Fibroblast of lung (primary cell): ENCODE results near the gene IGF1R. TPM values are rescaled to one million over a fixed set of nuclear protein-coding genes. Genes with fewer than 3 reads are reported as not detected.
A peak's percentile ranks its signal among the peaks of the same experiment; 100 is the strongest.

Experiments
- DNase-seq, 2 donors: peaks; one replicate each; pipeline versions ENCODE4 v3.0.0 to v3.0.0-alpha.2; 2010; ENCODE audit warnings: low read depth in 2 of 2
- H2AFZ ChIP-seq: 2 replicates; pipeline ENCODE4 v1.5.1; 2012; ENCODE audit warnings: low read length, control low read depth, inconsistent platforms
- H3K27ac ChIP-seq: 2 replicates; pipeline ENCODE4 v1.5.1; 2011; ENCODE audit warnings: low read length, control low read depth; ENCODE audit not compliant: insufficient read depth
- H3K27me3 ChIP-seq: 2 replicates; pipeline ENCODE4 v1.5.1; 2011; ENCODE audit warnings: mild to moderate bottlenecking, low read length; ENCODE audit not compliant: control insufficient read depth, insufficient read depth
- H3K36me3 ChIP-seq: 2 replicates; pipeline ENCODE4 v1.5.1; 2011; ENCODE audit warnings: low read length; ENCODE audit not compliant: control insufficient read depth, insufficient read depth
- H3K4me1 ChIP-seq: 2 replicates; pipeline ENCODE4 v1.5.1; 2011; ENCODE audit warnings: low read length; ENCODE audit not compliant: control insufficient read depth, insufficient read depth; ENCODE audit errors: extremely low read depth
- H3K4me2 ChIP-seq: 2 replicates; pipeline ENCODE4 v1.5.1; 2011; ENCODE audit warnings: low read length, control low read depth; ENCODE audit not compliant: insufficient read depth; ENCODE audit errors: extremely low read depth
- H3K4me3 ChIP-seq, 4 experiments: fragments of 200-600 bp in 1 of 4; sonication (generic) in 1 of 4; replicated peaks in 1 of 4; 2 replicates each; pipeline ENCODE4 v1.5.1; 2011 to 2016; ENCODE audit warnings: low read length in 4 of 4, low read depth in 3 of 4, mild to moderate bottlenecking in 3 of 4, control low read depth in 2 of 4, inconsistent platforms in 1 of 4, mixed read lengths in 1 of 4; ENCODE audit not compliant: insufficient read depth in 1 of 4; ENCODE audit errors: control extremely low read depth in 1 of 4
- H3K79me2 ChIP-seq: 2 replicates; pipeline ENCODE4 v1.5.1; 2012; ENCODE audit warnings: mild to moderate bottlenecking, low read length, inconsistent platforms; ENCODE audit not compliant: control insufficient read depth, insufficient read depth
- H3K9ac ChIP-seq: 2 replicates; pipeline ENCODE4 v1.5.1; 2011; ENCODE audit warnings: mild to moderate bottlenecking, low read length, control low read depth; ENCODE audit not compliant: insufficient read depth
- H3K9me3 ChIP-seq: 2 replicates; pipeline ENCODE4 v1.5.1; 2012; ENCODE audit warnings: low read depth, low read length; ENCODE audit not compliant: control insufficient read depth, insufficient read depth
- H4K20me1 ChIP-seq: 2 replicates; pipeline ENCODE4 v1.5.1; 2011; ENCODE audit warnings: low read length; ENCODE audit not compliant: control insufficient read depth, insufficient read depth; ENCODE audit errors: extremely low read depth
- CTCF ChIP-seq, 2 donors: IDR thresholded peaks in 1 of 2; conservative IDR thresholded peaks in 1 of 2; 1 replicate in 1 of 2; 2 replicates in 1 of 2; pipeline ENCODE4 v1.5.1; 2011 to 2012; ENCODE audit warnings: low read length in 2 of 2, control low read depth in 1 of 2, inconsistent platforms in 1 of 2, low read depth in 1 of 2, mild to moderate bottlenecking in 1 of 2
- EZH2 ChIP-seq: IDR thresholded peaks from 2 replicates; pipeline ENCODE4 v1.5.1; 2012; ENCODE audit warnings: low read length, control low read depth, mild to moderate bottlenecking; ENCODE audit errors: missing control alignments
- polyA plus RNA-seq, 2 donors: library from polyadenylated mRNA; depleted of rRNA in 1 of 2; stranded (reverse) in 1 of 2; unstranded in 1 of 2; fragments of >200 nt; gene quantifications; 2 replicates each; pipeline ENCODE4 v1.2.1, GENCODE V29; 2011 to 2012; ENCODE audit warnings: missing spikeins in 1 of 2
- total RNA-seq: library from RNA; depleted of rRNA; stranded (reverse); fragments of >200 nt; gene quantifications from 2 replicates; pipeline ENCODE4 v1.2.1, GENCODE V29; 2014

Gene IGF1R
- total and polyA plus RNA-seq, 2 donors (not counting 1 experiment from before 2014, with no cell fraction given), result 14.6 to 28.6 TPM

GRCh38 chr15:98673133-98673532, 24.8 kb downstream of the IGF1R start:
- peaks cover 56% of the 10 kb centered on the region for H3K79me2 ChIP-seq
- no peak for TF ChIP-seq EZH2
- no peak for TF ChIP-seq CTCF (conservative IDR thresholded peaks at IDR 0.05 in 1 of 2, IDR thresholded peaks at IDR 0.05 in 1 of 2; ENCODE audit: low read depth in 1 of 2, low read length in 2 of 2)
- H2AFZ ChIP-seq, result no peak overlapping the region
- H3K9ac ChIP-seq, result no peak overlapping the region
- H3K4me2 ChIP-seq, result no peak overlapping the region
- H3K27ac ChIP-seq, result no peak overlapping the region
- no peak for DNase-seq
- peaks cover 2% of the 10 kb centered on the region for H3K36me3 ChIP-seq
- H3K9me3 ChIP-seq, result no peaks in the 10 kb centered on the region
- H3K4me3 ChIP-seq, result no peak overlapping the region
- H3K27me3 ChIP-seq, result no peaks in the 10 kb centered on the region
- H4K20me1 ChIP-seq, result no peaks in the 10 kb centered on the region
- H3K4me1 ChIP-seq, result peaks cover 30% of the 10 kb centered on the region

- no peak overlapping the region for H3K4me2 ChIP-seq
Observed at GRCh38 chr15:98674336-98674735, 26.0 kb downstream of the IGF1R start.

GRCh38 chr15:98676586-98677270, 28.4 kb downstream of the IGF1R start:
- no peaks in the 10 kb centered on the region for H3K9me3 ChIP-seq
- peaks cover 3% of the 10 kb centered on the region for H3K4me1 ChIP-seq
- peaks cover 59% of the 10 kb centered on the region for H3K79me2 ChIP-seq
- H2AFZ ChIP-seq, result no peak overlapping the region
- no peak overlapping the region for H3K27ac ChIP-seq
- no peak overlapping the region for H3K4me2 ChIP-seq
- peak in 1 of 2 donors; percentile 34 for DNase-seq
- no peak overlapping the region for H3K4me3 ChIP-seq
- no peak for TF ChIP-seq CTCF (conservative IDR thresholded peaks at IDR 0.05 in 1 of 2, IDR thresholded peaks at IDR 0.05 in 1 of 2; ENCODE audit: low read depth in 1 of 2, low read length in 2 of 2)
- no peak for TF ChIP-seq EZH2
- H3K9ac ChIP-seq, result no peak overlapping the region
- H4K20me1 ChIP-seq, result no peaks in the 10 kb centered on the region
- H3K36me3 ChIP-seq, result no peaks in the 10 kb centered on the region
- H3K27me3 ChIP-seq, result no peaks in the 10 kb centered on the region

More at GRCh38 chr15:98674336-98674735, 26.0 kb downstream of the IGF1R start:
- no peak overlapping the region for H3K4me3 ChIP-seq
- H2AFZ ChIP-seq, result no peak overlapping the region
- peak in 1 of 2 donors; percentile 41 for DNase-seq
- peaks cover 19% of the 10 kb centered on the region for H3K4me1 ChIP-seq
- no peak overlapping the region for H3K27ac ChIP-seq
- TF ChIP-seq EZH2, result no peak
- no peak for TF ChIP-seq CTCF (conservative IDR thresholded peaks at IDR 0.05 in 1 of 2, IDR thresholded peaks at IDR 0.05 in 1 of 2; ENCODE audit: low read depth in 1 of 2, low read length in 2 of 2)
- no peaks in the 10 kb centered on the region for H4K20me1 ChIP-seq
- no peak overlapping the region for H3K9ac ChIP-seq
- H3K36me3 ChIP-seq, result peaks cover 2% of the 10 kb centered on the region
- no peaks in the 10 kb centered on the region for H3K9me3 ChIP-seq
- peaks cover 59% of the 10 kb centered on the region for H3K79me2 ChIP-seq
- H3K27me3 ChIP-seq, result no peaks in the 10 kb centered on the region
